DLD1 (cell line): ENCODE data around the gene ADCYAP1.

Experiments
- in situ Hi-C: cut with HindIII; loops from 2 replicates; pipeline ENCODE4 v1.10.0; 2017; ENCODE audit warnings: low sequenced_read_pairs

The ADCYAP1 gene

DNA sequence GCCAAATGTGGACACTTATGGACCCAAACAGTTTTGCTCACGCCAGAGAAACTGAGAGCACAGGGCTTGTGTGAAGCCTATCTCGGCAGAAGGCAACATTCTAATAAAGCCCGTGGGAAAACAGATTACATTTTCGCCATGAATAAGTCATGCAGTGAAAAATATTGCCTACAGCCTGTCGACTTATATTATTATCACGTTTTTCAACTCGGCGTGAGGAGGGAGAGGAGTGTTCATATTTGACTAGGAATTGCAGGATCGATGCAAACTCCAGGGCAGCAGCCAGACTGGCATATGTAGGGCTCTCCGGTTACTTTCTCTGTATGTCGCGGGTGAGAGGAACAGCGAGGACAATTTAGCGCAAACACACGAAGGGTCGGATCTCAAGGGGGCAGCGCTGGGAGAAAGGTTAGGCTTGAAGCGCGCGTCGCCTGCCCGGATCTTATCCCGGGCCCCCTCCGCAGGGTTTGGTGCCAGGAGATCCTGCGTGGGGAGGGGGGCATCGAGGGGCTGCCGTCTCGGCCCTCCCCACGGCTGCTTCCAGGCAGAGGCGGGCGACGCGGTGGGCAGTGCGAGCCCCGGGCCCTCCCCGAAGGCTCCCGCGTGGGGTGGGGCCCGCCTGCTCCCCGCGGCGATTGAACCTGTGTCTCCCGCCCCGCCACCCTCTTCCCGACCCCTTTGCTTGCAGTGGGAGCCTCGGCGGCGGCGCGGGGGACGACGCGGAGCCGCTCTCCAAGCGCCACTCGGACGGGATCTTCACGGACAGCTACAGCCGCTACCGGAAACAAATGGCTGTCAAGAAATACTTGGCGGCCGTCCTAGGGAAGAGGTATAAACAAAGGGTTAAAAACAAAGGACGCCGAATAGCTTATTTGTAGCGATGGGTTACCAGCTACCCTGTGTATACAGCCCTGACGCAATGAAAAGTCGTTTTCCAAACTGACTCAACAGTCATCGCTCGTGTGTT lies 4.4 kb downstream of the ADCYAP1 start:
- in situ Hi-C loops: no loop called here

DNA sequence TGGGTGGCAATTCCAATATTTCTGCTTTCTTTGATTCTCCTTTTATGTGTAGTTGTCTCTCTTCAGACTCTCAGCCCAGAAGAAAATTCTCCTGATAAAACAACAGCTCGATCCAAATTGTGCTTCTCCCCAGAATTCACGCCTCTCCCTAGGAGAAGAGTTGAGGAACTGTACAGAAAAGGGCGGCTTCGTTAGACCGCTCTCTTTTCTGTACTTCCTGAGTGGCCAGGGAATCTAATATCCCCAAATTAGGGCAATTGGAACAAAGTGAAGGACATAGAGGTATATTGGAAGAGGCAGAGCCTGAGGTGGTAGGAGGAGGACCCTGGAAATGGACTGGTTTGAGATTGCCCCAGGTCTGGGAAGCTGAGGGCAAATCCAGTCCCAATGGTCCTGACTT lies 5.6 kb downstream of the ADCYAP1 start:
- in situ Hi-C loops: no loop called here

DNA sequence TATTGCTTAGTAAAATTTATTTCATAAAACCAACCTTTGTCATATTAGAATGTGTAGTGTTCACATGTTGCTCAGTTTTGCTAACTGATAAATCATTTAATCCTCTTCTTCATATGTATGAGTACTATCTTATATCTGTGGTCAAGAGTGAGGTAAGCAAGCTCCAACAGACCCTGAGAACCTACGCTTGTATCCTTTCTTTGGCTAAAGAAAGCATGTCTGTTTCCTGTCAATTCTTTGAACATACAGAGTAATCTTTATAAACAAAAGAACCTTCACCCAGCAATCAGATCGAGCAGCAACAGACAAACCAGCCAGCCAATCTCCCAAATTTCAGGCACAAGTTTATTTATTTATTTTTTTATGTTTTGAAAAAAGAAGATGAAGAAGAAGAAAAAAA lies 6.4 kb downstream of the ADCYAP1 start:
- in situ Hi-C loops: no loop called here

DNA sequence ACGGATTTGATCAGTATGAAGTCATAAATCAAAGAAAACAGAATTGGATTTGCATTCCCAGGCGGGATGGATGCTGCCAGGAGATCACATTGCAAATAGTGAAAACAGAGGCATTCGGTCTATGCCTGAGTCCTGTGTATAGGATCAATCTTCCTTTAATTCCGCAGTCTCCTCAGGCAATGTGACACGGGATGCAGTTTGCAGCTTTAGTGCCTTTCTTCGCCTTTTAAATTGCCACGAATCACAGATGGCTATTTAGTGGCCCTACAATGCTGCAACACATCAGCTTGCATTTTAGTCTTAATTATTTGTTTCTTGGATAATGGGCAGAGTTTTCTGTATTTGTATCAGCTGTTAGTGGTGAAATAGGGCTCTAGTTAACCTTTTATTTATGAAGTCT lies 6.8 kb downstream of the ADCYAP1 start:
- in situ Hi-C loops: no loop called here

DNA sequence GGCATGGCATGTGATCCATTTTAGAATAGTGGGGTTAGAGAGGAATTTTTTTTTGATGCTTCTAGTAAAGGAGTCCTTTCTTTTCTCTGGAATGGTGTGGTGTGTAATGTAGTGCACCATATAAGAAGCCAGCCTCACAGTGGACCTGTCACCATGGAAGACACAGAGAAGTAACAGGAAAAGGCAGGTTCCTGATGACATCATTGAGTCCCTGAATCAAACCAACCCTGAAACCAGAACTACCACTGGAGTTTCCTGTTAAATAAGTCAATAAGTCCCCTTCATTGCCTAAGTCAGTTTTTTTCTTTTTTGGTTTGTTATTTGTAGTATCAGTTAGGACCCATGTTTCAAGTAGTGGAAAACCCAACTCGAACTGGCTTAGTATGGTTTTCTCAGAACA lies 11.9 kb downstream of the ADCYAP1 start:
- in situ Hi-C loops: no loop called here

DNA sequence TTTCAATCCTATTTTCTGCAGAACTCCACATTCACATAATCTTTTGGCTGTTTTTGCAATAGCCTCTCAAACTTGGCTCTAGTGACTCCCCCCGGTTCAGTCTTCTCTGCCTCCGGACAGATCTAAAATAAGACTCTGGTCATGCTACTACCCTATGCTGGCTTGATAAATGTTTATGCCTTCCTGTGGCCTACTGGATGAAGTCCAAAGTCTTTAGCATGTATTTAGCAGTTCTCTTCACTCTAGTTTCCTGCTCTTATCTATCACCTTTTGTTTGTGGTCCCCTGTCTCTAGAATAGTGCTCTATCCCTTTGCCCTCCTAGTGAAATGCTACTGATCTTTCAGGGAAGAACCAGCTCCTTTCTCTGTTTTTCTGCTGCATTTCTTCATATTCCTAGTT lies 14.4 kb downstream of the ADCYAP1 start:
- in situ Hi-C loops: no loop called here

DNA sequence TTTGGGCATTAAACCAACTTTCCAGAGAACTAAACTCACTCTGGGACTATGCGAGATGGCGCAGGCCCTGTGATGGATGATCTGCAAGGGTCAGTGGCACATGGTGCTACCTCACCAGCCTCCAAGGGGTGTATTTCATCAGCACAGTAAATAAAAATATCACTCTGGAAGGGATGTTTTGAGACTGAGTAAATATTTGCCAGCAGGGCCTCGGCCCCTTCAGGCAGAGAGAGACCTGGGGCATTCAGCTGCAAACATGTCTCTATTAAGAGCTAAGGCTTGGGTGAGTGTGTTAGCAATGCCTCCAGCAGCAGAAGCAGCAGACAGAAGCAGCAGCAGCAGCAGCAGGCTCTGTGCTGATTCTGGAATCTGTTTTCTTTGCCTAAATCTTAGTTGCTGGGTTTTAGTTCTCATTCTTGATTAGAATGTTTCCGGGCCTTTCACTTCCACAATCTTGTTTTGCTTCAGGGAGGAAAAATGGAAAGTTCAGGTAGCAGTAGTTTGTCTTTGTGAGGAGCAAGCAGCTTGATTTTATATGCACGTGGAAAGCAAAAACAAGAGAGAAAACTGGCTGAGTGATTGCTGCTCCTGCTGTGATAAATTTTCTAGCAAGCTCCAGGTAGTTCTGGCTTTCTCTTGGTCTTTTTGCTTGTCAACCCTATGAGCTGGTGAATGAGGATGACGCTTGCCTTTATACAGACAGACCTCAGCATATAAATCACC lies 18.6 kb downstream of the ADCYAP1 start:
- in situ Hi-C loops: no loop called here

DNA sequence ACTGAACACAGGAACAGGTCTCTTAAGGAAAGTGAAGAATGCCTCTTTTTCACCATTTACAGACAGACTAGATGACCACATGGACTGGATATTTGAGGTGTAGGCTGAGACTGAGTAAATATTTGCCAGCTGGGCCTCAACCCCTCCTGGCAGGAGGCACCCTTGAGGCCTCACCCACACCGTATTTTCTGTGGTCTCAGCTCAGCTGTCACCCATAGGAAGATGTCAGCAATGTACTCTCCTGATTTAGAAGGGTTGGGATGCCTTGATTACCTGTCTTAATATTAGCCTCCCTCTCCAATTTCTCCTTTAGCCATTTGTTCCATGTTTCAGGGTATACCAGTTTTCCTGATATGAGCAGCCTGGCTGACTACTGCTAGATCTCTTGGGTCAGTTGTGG lies 20.3 kb downstream of the ADCYAP1 start:
- in situ Hi-C loops: no loop called here

DNA sequence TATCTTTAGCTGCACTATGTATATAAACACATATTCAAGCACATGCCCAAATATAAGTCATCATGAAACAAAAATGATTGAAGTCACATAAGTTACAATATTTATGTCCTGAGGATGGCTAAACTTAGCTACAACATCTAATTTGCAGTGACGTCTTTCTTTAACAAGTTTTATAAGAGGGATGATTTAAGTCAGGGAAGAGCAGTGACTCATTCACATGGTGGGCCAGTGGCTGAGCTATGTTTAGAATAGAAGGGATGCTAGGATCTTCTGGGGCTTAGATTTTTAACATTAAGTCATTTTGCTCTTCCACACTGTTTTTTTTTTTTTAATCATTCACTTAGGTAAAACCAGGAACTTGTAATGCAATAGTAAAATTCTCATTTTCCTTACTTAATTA lies 22.3 kb downstream of the ADCYAP1 start:
- in situ Hi-C loops: no loop called here

DNA sequence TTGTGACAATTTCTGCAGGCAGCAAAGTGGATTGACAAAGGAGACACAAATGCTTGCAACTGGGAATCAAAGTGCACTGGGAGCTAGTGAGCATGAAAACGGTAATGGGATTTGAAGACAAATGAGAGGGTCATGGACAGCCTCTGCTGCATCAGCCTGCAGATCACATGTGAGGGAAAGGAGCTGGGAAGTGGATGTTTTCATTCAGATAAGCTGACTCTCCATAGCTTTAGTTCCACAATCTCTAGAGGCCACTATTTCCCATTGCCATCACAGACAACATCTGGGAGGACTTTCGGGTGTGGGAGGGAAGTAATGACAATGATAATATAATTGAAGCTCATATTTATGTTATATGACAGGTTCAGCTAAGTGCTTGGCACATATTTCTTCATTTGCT lies 28.4 kb downstream of the ADCYAP1 start:
- in situ Hi-C loops: no loop called here

DNA sequence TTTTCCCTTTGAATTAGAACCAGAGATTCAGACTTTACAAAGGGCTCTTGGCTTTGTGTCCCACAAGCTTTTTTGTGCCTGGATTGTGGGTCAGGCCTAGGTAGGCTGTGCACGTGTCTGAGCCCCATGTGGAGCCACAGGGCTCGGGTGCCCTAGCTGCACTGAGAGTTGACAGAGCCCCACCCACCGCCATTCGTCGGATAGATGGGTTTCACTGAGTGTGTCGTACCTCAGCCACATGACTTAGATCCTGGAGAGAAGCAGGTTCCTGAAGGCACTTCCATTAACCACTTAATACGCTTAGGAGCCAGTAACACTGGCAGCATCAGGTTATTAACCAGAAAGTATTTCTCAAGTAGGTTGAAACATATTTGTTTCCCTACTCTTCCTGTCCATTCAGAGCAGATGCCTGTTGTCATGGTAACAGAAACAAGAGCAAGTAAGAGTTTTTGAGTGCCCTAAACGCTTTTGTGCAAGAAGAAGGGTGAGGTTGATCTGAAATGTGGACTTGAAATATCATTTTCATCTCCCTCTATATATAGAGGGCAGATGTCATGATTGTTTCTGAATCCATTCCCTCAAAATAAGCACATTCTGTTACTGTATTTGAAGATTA lies 30.0 kb downstream of the ADCYAP1 start:
- in situ Hi-C loops: no loop called here

DNA sequence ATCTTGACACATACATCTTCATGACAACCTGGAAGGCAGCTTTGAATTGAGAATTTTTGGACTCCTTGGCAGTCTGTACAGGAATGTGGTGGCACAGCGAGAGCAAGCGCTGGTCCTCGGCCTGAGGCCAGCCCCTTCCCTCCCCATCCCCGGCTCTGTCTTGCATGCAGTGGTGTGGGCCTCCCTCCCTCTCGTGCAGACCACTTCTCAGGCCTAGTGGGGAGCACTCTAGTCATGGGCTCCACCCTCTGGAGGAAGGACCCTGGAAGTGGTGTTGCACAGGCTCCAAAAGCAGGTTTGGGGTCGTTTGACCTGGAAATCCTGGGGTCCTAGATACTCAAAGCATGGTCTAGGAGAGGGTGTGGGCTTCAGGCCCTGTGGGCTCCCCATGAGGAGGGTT lies 32.3 kb downstream of the ADCYAP1 start:
- in situ Hi-C loops: no loop called here

DNA sequence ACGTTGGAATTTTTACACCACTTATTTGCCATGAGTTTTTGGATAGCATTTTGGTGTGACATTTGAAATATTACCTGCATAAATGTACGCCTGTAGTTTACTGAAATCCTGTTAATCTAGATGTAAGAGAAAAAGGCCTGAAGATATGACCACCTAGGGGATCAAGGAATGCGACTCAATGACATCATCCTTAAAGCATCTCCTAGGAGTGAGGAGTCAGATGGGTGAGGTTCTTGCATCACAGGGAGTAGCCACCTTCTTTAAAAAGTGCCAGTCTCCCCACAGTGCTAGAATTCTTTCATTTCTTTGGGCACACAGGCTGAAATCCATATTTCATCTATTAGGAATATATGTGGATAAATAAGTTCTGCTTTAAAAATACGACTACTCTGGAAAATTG lies 34.5 kb downstream of the ADCYAP1 start:
- in situ Hi-C loops: no loop called here

DNA sequence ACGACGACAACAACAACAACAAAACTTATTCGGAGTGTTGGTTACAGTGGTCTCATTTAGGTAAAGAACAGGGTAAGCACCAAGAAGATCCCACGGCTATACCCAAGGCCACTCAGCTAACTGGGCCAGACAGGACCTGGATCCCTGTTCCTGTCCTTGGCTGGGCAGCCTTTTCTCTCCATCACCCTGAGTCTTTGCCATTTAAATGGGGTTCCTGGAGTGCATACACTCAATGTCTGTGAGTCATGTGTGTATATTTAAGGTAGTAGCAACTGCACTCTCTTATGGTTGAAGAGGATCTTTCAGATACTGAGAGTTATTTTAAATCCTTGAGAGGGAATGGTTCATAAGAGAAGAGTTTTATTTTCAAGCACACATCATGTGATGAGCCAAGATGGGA lies 35.3 kb downstream of the ADCYAP1 start:
- in situ Hi-C loops: no loop called here

DNA sequence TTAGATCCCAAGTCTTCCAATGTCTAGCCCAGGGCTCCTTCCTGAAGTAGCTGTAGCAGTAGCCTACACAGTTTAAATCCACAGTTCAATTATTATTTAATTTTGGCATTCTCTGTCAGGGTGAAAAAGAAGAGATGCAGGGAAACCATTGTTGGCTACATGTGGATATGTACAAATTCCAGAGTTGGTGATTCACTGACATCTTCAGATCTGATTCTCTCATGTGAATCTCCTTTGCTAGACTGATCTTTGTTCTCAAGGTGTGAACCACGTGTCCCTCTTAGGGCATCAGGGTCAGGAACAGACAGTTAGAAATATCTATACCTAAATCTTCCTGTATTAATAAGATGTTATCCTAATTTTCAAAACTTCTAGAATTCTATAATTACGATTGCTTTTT lies 36.7 kb downstream of the ADCYAP1 start:
- in situ Hi-C loops: no loop called here

DNA sequence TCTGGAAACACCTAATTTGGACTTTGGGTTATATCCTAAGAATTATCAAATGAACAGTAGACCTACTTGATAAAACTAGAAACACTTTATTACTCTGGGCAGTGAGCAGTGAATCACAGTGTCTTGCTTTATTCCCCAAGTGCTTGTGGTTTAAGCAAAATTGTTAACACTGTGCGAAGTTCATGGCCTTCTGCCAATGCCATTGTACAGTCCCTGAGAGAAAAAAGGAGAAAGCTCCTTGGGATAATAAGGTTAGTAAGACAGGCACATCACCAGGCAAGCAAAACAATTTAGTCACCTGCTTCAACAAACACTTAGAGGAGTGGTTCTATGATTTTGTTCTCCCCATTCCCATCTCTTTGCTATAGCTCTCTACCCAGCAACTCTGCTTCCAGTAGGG lies 39.8 kb downstream of the ADCYAP1 start:
- in situ Hi-C loops: no loop called here

DNA sequence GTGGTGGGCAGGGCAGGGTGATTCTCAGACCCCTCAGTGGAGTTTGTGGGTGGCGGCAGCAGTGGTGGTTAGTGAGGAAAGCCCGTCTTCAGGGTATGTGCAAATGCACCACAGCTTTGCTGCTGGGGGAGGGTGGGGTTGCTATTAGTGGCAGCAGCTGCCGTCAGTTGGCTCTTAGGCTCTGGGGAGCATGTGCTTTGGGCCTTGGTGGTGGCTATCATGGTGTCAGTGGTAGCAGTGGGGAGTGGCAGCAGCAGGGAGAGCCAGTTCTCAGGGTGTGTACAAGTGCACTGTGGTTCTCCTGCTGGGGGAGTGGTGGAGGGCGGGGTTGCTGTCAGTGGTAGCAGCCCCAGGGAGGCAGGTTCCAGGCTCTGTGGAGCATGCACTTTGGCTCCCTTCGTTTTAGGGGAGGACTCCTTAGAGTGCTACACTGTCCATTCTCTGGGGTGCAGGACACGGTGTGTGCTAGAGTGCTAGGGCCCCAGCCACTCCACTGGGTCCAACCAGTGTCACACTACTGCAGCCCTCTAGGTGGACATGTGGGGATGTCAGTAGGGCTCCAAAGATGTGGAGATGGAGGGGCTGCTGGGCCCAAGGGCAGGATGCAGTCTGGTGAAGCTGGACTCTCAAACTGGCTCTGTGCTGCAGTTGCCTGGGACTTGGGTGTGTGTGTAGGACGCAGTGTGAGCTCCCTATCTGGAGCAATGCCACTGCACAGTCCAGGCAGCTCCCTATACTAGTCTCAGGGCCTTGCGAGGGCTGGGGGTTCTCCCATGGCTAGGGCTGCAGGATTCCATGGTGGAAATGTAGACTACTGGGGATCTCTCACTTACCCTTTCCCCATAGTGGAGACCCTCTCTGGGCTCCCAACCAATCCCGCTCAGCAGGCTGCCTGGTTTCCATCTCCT lies 45.3 kb downstream of the ADCYAP1 start:
- in situ Hi-C loops: no loop called here

DNA sequence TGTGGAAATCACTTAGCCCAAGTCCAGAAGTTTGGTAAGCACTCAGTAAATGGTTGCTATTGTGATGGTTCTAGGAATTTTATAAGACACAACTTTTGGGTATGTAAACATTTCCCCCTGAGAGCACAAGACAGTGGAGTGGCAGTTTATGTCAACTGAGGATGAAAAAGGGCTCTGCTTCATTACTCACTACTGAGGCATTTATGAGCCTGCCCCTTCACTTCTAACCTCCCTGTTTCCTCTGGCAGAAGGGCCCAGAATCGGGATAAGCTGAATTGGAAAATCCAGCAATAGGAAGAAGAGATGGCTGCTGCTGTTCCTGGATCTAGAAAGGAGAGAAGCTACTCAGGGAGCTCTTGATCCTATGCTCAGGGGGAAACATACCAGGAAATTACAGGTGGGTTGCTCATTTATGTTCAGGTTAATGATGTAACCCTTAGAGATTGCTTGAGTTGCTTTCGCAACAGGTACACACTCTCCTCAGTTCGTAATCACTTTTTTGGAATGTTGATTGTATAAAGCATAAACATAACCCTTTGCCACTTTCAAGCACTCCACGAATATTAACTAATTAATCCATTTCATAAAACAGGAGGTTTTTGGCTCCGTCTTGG lies 46.3 kb downstream of the ADCYAP1 start:
- in situ Hi-C loops: no loop called here

DNA sequence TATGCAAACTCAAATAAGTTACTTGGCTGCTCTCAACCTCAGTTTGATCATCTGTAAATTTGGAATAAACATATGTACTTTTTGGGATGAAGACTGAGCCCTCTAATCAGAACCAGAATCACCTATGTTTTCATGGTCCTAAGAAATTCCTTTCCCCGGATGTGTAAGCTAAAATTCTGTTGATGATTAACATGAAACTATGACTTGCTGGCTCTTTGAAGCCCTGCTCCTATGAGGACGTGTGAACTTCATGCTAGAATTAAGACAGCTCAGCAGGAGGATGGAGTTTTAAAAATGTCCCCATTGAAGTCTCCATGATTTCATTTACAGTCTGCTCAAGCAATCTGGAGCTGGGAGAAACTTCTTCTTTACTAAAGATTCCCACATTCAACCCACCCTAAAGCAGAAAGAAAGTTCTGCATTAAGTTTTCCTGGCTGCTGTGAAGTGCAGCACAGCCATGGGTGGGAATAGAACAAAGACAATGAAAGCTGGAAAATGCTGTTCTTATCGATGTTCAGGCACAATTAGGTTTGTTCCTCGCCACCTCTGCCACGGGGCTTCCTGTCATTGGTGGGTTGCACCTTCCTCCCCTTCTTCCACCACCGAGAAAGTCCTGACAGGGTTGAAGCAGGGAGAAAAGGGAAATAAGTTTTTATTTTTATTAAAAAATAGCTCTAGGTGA lies 50.9 kb downstream of the ADCYAP1 start:
- in situ Hi-C loops: no loop called here

DNA sequence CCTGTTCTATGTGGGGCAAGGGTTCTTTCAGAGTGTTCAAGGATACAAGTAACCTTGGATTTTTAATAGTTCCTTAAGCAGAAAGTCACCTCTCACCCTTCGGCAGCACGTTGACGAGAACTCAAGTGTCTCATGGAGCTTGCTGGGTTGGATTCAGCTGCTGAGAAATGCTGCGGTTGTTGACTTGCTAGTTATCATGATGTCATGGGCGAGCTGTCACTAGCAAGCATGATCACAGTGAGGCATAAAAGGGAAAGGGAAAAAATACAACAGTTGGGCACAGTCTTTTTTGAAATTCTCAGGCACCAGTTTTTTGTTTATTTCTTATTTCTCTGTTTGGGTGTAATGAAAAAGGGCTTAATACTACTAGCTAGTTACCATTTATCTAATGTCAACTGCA lies 53.2 kb downstream of the ADCYAP1 start:
- in situ Hi-C loops: no loop called here
